ENCODE data around the gene IGFLR1.

Gene IGFLR1

GRCh38 chr19:35755550-35756376 is 13.5 kb upstream of the IGFLR1 start:
- in situ Hi-C loops (cut with MboI; ENCODE audit: low sequenced_read_pairs), result no loop called here

- in situ Hi-C loops (cut with MboI; ENCODE audit: low sequenced_read_pairs), result no loop called here
Measured at GRCh38 chr19:35755131-35755549, 12.9 kb upstream of the IGFLR1 start.

GRCh38 chr19:35754370-35755130 is 12.3 kb upstream of the IGFLR1 start:
- in situ Hi-C loops (cut with MboI; ENCODE audit: low sequenced_read_pairs), result no loop called here

GRCh38 chr19:35753634-35754369 is 11.6 kb upstream of the IGFLR1 start:
- in situ Hi-C loops (cut with MboI; ENCODE audit: low sequenced_read_pairs), result no loop called here

- in situ Hi-C loops (cut with MboI; ENCODE audit: low sequenced_read_pairs), result no loop called here
Measured at GRCh38 chr19:35752746-35753350, 10.6 kb upstream of the IGFLR1 start.

GRCh38 chr19:35751839-35752745 is 9.8 kb upstream of the IGFLR1 start:
- in situ Hi-C loops (cut with MboI; ENCODE audit: low sequenced_read_pairs), result no loop called here

GRCh38 chr19:35750167-35750566 is 7.9 kb upstream of the IGFLR1 start:
- in situ Hi-C loops (cut with MboI; ENCODE audit: low sequenced_read_pairs), result no loop called here

- in situ Hi-C loops (cut with MboI; ENCODE audit: low sequenced_read_pairs), result no loop called here
Measured at GRCh38 chr19:35748106-35749020, 6.1 kb upstream of the IGFLR1 start, which contains the start of gene LIN37. TSS of gene LIN37 (plus strand) at chr19:35748576. CDS start at chr19:35748725, 149 bp downstream.

- in situ Hi-C loops (cut with MboI; ENCODE audit: low sequenced_read_pairs), result no loop called here
Measured at GRCh38 chr19:35746531-35746930, 4.3 kb upstream of the IGFLR1 start.

GRCh38 chr19:35746087-35746462 is 3.8 kb upstream of the IGFLR1 start:
- in situ Hi-C loops (cut with MboI; ENCODE audit: low sequenced_read_pairs), result no loop called here

GRCh38 chr19:35745328-35746086 is 3.3 kb upstream of the IGFLR1 start, which contains the start of the genes PSENEN and U2AF1L4:
TSS of gene PSENEN (plus strand) at chr19:35745651. CDS start at chr19:35745931, 280 bp downstream.
TSS of gene U2AF1L4 (minus strand) at chr19:35745418. CDS start at chr19:35745391, 27 bp downstream.
- in situ Hi-C loops (cut with MboI; ENCODE audit: low sequenced_read_pairs), result no loop called here

- in situ Hi-C loops (cut with MboI; ENCODE audit: low sequenced_read_pairs), result no loop called here
Measured at GRCh38 chr19:35744430-35745327, 2.4 kb upstream of the IGFLR1 start.

GRCh38 chr19:35743640-35744429 is 1.6 kb upstream of the IGFLR1 start:
- in situ Hi-C loops (cut with MboI; ENCODE audit: low sequenced_read_pairs), result no loop called here

- in situ Hi-C loops (cut with MboI; ENCODE audit: low sequenced_read_pairs), result no loop called here
Measured at GRCh38 chr19:35741203-35741515, 1.1 kb downstream of the IGFLR1 start.

- in situ Hi-C loops (cut with MboI; ENCODE audit: low sequenced_read_pairs), result no loop called here
Measured at GRCh38 chr19:35740423-35741202, 1.6 kb downstream of the IGFLR1 start.

GRCh38 chr19:35740108-35740422 is 2.2 kb downstream of the IGFLR1 start:
- in situ Hi-C loops (cut with MboI; ENCODE audit: low sequenced_read_pairs), result no loop called here

All from HL-60/S4 treated with retinoic acid at 250 ng/mL for 4 days and 3 days (cell line).